Endometrial microvascular endothelial cells (primary cell): ENCODE measurements around the gene GPR180. TPM values are rescaled to one million over a fixed set of nuclear protein-coding genes. Genes with fewer than 3 reads are reported as not detected.
"Not testable (repeated sequence)": the region's sequence is repeated elsewhere in the genome, so short reads cannot be mapped to it uniquely, and the experiment has no call there.

Experiments
- in situ Hi-C: cut with HindIII; loops from 2 replicates; pipeline ENCODE4 v1.10.0; 2017; ENCODE audit warnings: low sequenced_read_pairs, low pct_unique_long_range_greater_than_20kb; ENCODE audit errors: inconsistent ontology term
- total RNA-seq: library from RNA; depleted of rRNA; stranded (reverse); fragments of >200 nt; gene quantifications from one replicate; pipeline ENCODE4 v1.2.3, GENCODE V29; 2015; ENCODE audit errors: inconsistent ontology term

Gene GPR180
- total RNA-seq, 1 donor from 2014 or later = 15.3 TPM

DNA sequence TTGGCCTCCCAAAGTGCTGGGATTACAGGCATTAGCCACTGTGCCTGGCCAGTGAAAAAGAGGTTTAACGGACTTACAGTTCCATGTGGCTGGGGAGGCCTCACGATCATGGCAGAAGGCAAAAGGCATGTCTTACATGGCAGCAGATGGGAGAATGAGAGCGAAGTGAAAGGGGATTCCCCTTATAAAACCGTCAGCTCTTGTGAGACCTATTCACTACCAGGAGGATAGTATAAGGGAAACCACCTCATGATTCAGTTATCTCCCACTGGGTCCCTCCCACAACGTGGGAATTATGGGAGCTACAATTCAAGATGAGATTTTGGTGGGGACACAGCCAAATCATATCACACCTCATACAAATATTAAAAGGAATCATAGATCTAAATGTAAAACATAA is 34.4 kb downstream of the GPR180 start:
- in situ Hi-C loops = not testable (repeated sequence)

- in situ Hi-C loops = no loop called here
These were observed 35.4 kb downstream of the GPR180 start for GRCh38 chr13:94636942-94637578.

DNA sequence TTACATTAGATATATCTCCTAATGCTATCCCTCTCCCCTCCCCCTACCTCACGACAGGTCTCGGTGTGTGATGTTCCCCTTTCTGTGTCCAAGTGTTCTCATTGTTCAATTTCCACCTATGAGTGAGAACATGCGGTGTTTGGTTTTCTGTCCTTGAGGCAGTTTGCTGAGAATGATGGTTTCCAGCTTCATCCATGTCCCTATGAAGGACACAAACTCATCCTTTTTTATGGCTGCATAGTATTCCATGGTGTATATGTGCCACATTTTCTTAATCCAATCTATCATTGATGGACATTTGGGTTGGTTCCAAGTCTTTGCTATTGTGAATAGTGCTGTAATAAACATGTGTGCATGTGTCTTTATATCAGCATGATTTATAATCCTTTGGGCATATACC is 36.0 kb downstream of the GPR180 start:
- in situ Hi-C loops = not testable (repeated sequence)

- in situ Hi-C loops = no loop called here
These were observed 39.1 kb downstream of the GPR180 start for GRCh38 chr13:94640721-94641120.

- in situ Hi-C loops = no loop called here
These were observed 39.8 kb downstream of the GPR180 start for GRCh38 chr13:94641409-94641941.

- in situ Hi-C loops = no loop called here
These were observed 45.2 kb downstream of the GPR180 start for GRCh38 chr13:94646904-94647303.

DNA sequence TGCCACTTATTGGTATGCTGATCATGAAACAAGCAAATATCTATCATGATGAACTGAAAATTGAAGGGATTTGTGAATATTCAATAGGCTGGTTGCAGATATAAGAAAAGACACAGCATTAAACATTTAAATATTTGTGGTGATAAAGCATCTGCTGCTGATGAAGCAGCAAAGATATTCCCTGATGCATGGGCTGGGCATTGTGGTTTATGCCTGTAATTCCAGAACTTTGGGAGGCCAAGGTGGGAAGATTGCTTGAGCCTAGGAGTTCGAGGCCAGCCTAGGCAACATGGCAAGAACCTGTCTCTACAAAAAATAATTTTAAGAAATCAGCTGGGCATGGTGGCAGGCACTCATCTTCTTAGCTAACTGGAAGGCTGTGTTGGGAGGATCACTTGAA is 54.5 kb downstream of the GPR180 start:
- in situ Hi-C loops = no loop called here

GRCh38 chr13:94656766-94657165 is 55.1 kb downstream of the GPR180 start:
- in situ Hi-C loops = no loop called here

GRCh38 chr13:94657167-94657566 is 55.5 kb downstream of the GPR180 start:
- in situ Hi-C loops = no loop called here

GRCh38 chr13:94658926-94659597 is 57.4 kb downstream of the GPR180 start:
- in situ Hi-C loops = no loop called here

DNA sequence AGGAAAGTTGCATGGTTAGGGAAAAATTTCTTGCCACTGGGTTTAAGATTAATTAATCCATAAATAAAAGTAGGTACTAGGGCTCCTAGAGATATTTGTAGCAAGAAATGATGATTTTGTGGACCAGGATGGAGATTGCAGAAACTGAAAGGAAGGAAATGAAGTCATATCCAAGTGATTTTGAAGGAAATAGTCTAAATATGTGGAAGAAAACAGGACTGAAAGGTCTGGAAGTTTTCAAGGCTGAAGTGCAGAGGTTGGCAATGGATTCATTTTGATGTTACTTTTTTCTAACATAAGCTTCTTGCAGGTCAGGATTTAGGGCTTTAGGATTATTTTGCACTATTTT is 57.9 kb downstream of the GPR180 start:
- in situ Hi-C loops = no loop called here

- in situ Hi-C loops = no loop called here
These were observed 59.2 kb downstream of the GPR180 start for GRCh38 chr13:94660695-94661326.

GRCh38 chr13:94661406-94661805 is 59.7 kb downstream of the GPR180 start:
- in situ Hi-C loops = no loop called here

DNA sequence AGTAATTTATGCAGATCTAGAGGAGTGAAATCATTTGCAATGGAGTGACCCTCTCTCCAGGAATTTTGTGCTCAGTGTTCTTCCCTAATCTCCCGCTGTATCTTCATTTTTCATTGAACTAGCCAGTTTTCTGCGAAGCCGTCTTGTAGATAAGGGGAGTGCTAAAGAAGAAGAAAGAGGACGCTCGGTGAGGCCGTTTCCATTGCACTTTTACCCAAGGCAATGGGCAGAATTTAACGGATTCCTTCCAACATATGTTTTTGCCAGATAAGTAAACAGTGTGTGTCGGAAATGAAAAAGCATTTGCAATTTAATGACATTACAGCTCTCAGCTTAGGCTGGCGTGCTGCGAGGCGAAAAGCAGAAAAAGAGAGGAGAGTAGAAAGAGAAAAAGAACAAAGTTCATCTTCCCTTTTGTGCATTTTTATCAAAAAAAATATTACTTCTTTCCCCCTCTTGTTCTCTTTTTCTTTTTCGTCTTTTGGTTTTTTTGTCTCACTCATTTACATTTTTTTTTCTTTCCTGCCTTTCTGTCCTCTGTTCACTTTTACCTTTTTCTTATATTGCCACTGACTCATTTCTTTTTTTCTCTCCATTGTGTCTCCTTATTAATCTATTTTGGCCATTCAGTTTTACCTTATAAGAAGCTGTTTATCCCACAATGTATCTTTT is 60.8 kb downstream of the GPR180 start:
- in situ Hi-C loops = no loop called here

GRCh38 chr13:94664889-94665288 is 63.2 kb downstream of the GPR180 start:
- in situ Hi-C loops = no loop called here

- in situ Hi-C loops = no loop called here
These were observed 64.4 kb downstream of the GPR180 start for GRCh38 chr13:94666065-94666464.

GRCh38 chr13:94667190-94667589 is 65.5 kb downstream of the GPR180 start:
- in situ Hi-C loops = no loop called here

DNA sequence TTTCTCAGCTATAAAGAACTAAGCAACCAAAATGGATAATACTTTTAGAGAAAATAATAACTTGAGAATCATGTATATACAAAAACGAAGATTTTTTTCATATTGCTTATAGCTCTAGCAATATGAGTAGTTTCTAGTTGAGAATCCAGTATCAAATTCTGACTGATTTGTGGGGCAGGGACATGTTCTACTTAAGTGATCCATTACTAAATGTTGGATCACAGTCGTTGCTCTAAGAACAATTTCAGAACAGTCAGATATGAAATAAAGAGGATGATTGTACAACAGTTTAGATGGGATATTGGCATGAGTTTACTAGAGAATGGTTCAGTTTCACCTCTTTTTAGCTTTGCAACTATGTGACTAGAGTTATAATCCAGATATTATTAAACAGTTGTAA is 70.7 kb downstream of the GPR180 start:
- in situ Hi-C loops = no loop called here

DNA sequence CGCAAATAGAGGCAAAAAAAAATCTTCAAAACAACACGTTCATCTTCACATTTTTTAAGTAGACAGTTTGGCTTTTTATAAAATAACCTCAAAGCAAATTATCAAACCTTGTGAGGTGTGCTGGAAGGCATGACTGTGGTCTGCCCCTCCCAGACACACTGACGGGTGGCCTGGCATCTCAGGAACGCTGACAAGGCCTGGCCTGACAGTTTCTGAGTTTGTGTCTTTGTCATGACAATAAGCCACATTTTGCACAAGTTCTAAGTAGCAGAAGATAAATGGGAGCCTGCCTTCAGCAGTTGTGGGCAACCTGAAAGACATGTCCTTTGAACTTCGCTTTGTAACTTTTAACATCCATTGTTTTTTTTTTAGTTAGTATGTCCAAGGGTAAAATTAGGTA is 72.2 kb downstream of the GPR180 start:
- in situ Hi-C loops = no loop called here
